HG03280 (cell line): ENCODE data around the gene CNNM2.
"Not testable (repeated sequence)": the region's sequence is repeated elsewhere in the genome, so short reads cannot be mapped to it uniquely, and the experiment has no call there.

Source experiments
- ATAC-seq: cut with Tn5 transposase; IDR thresholded peaks from one replicate; pipeline ENCODE4 v1.9.1; 2021; ENCODE audit warnings: mild to moderate bottlenecking, moderate library complexity; ENCODE audit not compliant: unreplicated experiment

Gene CNNM2

DNA sequence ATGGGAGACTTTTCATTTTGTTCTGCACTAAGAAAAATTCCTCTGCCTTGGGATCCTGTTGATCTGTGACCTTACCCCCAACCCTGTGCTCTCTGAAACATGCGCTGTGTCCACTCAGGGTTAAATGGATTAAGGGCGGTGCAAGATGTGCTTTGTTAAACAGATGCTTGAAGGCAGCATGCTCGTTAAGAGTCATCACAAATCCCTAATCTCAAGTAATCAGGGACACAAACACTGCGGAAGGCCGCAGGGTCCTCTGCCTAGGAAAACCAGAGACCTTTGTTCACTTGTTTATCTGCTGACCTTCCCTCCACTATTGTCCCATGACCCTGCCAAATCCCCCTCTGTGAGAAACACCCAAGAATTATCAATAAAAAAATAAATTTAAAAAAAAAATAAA is 212.1 kb downstream of the CNNM2 start:
- not testable (repeated sequence) for ATAC-seq

GRCh38 chr10:103130910-103131309 is 212.8 kb downstream of the CNNM2 start:
- no peak for ATAC-seq

DNA sequence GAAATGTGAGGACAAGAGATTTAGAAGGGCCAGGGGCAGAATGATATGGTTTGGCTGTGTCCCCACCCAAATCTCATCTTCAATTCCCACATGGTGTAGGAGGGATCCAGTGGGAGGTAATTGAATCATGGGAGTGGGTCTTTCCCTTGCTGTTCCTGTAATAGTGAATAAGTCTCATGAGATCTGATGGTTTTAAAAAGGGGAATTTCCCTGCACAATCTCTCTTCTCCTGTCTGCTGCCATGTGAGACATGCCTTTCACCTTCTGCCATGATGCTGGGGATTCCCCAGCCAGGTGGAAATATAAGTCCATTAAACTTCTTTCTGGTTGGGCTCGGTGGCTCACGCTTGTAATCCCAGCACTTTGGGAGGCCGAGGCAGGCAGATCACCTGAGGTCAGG is 217.1 kb downstream of the CNNM2 start:
- not testable (repeated sequence) for ATAC-seq

GRCh38 chr10:103139803-103140202 is 221.7 kb downstream of the CNNM2 start:
- no peak for ATAC-seq
